Kidney epithelial cell (primary cell): ENCODE results near the gene COLEC12. TPM values are rescaled to one million over a fixed set of nuclear protein-coding genes. Genes with fewer than 3 reads are reported as not detected.

Experiments used
- DNase-seq: peaks from one replicate; pipeline ENCODE4 v3.0.0-alpha.2; 2010; ENCODE audit warnings: low read depth
- H3K27me3 ChIP-seq: 2 replicates; pipeline ENCODE4 v1.6.0; 2011; ENCODE audit warnings: low read length; ENCODE audit not compliant: control insufficient read depth, insufficient read depth
- H3K36me3 ChIP-seq: 2 replicates; pipeline ENCODE4 v1.5.1; 2011; ENCODE audit warnings: low read length; ENCODE audit not compliant: control insufficient read depth, insufficient read depth
- H3K4me3 ChIP-seq: 2 replicates; pipeline ENCODE4 v1.5.1; 2011; ENCODE audit warnings: low read depth, mild to moderate bottlenecking, control low read depth, low read length
- CTCF ChIP-seq: IDR thresholded peaks from 2 replicates; pipeline ENCODE4 v1.5.1; 2011; ENCODE audit warnings: mild to moderate bottlenecking, moderate library complexity, low read length, control low read depth, inconsistent platforms; ENCODE audit not compliant: insufficient read depth, poor library complexity, severe bottlenecking
- total RNA-seq: library from RNA; depleted of rRNA; stranded (reverse); fragments of >200 nt; gene quantifications from 2 replicates; pipeline ENCODE4 v1.2.3, GENCODE V29; 2015

The COLEC12 gene
- total RNA-seq, 1 donor from 2014 or later = 1.2 TPM

DNA sequence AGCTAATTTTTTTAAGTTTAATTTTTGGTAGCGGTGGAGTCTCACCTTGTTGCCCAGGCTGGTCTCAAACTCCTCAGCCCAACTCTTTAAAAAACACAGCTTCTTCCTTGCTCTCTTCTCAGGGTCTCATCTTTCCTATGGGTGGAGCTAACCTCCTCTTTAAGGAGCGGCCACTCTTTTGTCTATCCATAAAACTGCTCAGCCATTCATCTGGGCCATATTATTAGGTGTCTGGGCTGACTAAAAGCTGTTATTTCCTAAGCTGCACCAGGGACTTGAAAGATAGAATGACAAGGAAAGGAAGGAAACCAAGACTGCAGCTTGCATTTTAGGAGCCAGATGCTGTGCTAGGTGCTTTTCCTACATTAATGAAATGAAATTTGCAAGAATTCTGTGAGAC lies 196.9 kb downstream of the COLEC12 start:
- no peaks in the 10 kb centered on the region for H3K36me3 ChIP-seq
- DNase-seq = no peak
- H3K27me3 ChIP-seq = peaks cover 2% of the 10 kb centered on the region
- H3K4me3 ChIP-seq = no peak overlapping the region
- no peak for TF ChIP-seq CTCF

GRCh38 chr18:303011-303410 lies 197.5 kb downstream of the COLEC12 start:
- peaks cover 2% of the 10 kb centered on the region for H3K27me3 ChIP-seq
- DNase-seq = no peak
- no peak overlapping the region for H3K4me3 ChIP-seq
- no peak for TF ChIP-seq CTCF
- no peaks in the 10 kb centered on the region for H3K36me3 ChIP-seq

GRCh38 chr18:302097-302496 lies 198.4 kb downstream of the COLEC12 start:
- DNase-seq = no peak
- Histone ChIP-seq H3K27me3 (no peaks in the 10 kb centered on the region), H3K36me3 (no peaks in the 10 kb centered on the region), H3K4me3 (no peak overlapping the region)
- no peak for TF ChIP-seq CTCF

- no peak overlapping the region for H3K4me3 ChIP-seq
- no peaks in the 10 kb centered on the region for H3K36me3 ChIP-seq
- DNase-seq = no peak
- TF ChIP-seq CTCF = no peak
- no peaks in the 10 kb centered on the region for H3K27me3 ChIP-seq
Measured at GRCh38 chr18:297936-298335, 202.6 kb downstream of the COLEC12 start.

GRCh38 chr18:295756-296490 lies 204.6 kb downstream of the COLEC12 start:
- Histone ChIP-seq H3K27me3 (no peaks in the 10 kb centered on the region), H3K36me3 (no peaks in the 10 kb centered on the region), H3K4me3 (no peak overlapping the region)
- no peak for TF ChIP-seq CTCF
- DNase-seq = no peak

GRCh38 chr18:294566-294965 lies 205.9 kb downstream of the COLEC12 start:
- no peak for DNase-seq
- Histone ChIP-seq H3K36me3 (no peaks in the 10 kb centered on the region), H3K27me3 (no peaks in the 10 kb centered on the region), H3K4me3 (no peak overlapping the region)
- TF ChIP-seq CTCF = no peak
